OCI-LY1 (cell line): ENCODE measurements around the gene CREM.

Experiments
- EZH2 ChIP-seq: fragments of 200-600 bp; sonication (generic), shearing (Covaris generic); IDR thresholded peaks from 2 replicates; pipeline ENCODE4 v1.8.0; 2017; ENCODE audit warnings: borderline replicate concordance, mixed run types, mild to moderate bottlenecking, antibody characterized with exemption, low read length, moderate library complexity, mixed read lengths
- TF ChIP-seq, protein P1 (sequence below): fragments of 200-600 bp; sonication (generic), shearing (Covaris generic); IDR thresholded peaks from 2 replicates; pipeline ENCODE4 v1.5.1; 2017; ENCODE audit warnings: mild to moderate bottlenecking, antibody characterized with exemption, low read length, moderate library complexity, mixed read lengths

DNA sequence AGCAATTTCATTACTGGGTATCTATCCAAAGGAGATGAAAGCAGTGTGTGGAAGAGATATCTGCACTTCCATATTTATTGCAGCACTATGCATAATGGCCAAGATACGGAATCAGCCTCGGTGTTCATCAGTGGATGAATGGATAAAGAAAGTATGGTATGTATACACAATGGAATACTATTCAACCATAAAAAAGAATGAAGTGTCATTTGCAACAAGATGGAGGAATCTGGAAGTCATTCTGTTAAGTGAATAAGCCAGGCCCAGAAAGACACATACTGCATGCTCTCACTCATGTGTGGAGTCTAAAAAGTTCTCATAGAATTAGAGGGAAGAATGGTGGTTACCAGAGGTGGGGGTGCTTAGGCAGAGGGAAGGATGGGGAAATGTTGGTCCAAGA, 35.3 kb downstream of the CREM start:
- TF ChIP-seq, protein P1, sequence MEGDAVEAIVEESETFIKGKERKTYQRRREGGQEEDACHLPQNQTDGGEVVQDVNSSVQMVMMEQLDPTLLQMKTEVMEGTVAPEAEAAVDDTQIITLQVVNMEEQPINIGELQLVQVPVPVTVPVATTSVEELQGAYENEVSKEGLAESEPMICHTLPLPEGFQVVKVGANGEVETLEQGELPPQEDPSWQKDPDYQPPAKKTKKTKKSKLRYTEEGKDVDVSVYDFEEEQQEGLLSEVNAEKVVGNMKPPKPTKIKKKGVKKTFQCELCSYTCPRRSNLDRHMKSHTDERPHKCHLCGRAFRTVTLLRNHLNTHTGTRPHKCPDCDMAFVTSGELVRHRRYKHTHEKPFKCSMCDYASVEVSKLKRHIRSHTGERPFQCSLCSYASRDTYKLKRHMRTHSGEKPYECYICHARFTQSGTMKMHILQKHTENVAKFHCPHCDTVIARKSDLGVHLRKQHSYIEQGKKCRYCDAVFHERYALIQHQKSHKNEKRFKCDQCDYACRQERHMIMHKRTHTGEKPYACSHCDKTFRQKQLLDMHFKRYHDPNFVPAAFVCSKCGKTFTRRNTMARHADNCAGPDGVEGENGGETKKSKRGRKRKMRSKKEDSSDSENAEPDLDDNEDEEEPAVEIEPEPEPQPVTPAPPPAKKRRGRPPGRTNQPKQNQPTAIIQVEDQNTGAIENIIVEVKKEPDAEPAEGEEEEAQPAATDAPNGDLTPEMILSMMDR: no peak
- no peak for TF ChIP-seq EZH2
